H1 (cell line): ENCODE data around the gene CCR1. TPM values are rescaled to one million over a fixed set of nuclear protein-coding genes. Genes with fewer than 3 reads are reported as not detected.

ENCODE experiments used
- ASH2L ChIP-seq: fragments of 200-600, 300-600 bp; sonication (generic); IDR thresholded peaks from one replicate; pipeline ENCODE4 v1.7.1; 2017; ENCODE audit warnings: low read length
- PHF8 ChIP-seq: fragments of 200-600 bp; sonication (generic); conservative IDR thresholded peaks from 2 replicates; pipeline ENCODE4 v1.7.1; 2012; ENCODE audit warnings: low read depth, mild to moderate bottlenecking, inconsistent platforms, low read length, moderate library complexity
- POLR2A ChIP-seq, 2 experiments: IDR thresholded peaks; 1 replicate in 1 of 2; 2 replicates in 1 of 2; pipeline ENCODE4 v1.6.1; 2011; ENCODE audit warnings: low read depth in 2 of 2, low read length in 2 of 2, mild to moderate bottlenecking in 2 of 2; ENCODE audit errors: control extremely low read depth in 1 of 2
- POU5F1 ChIP-seq: IDR thresholded peaks from 2 replicates; pipeline ENCODE4 v1.6.1; 2011; ENCODE audit warnings: low read depth, mild to moderate bottlenecking, low read length, moderate library complexity
- SP4 ChIP-seq: IDR thresholded peaks from 2 replicates; pipeline ENCODE4 v1.6.1; 2012; ENCODE audit warnings: low read length, inconsistent platforms
- TEAD4 ChIP-seq: IDR thresholded peaks from 2 replicates; pipeline ENCODE4 v1.6.1; 2012; ENCODE audit warnings: low read depth, low read length, inconsistent platforms, mixed read lengths
- polyA plus RNA-seq, 7 experiments: library from polyadenylated mRNA; depleted of rRNA in 3 of 7; stranded (reverse) in 5 of 7; unstranded in 2 of 7; fragments of >200 nt in 5 of 7; fragments of 200-250 nt in 2 of 7; gene quantifications; 1 replicate in 5 of 7; 2 replicates in 1 of 7; 4 replicates in 1 of 7; pipeline versions ENCODE4 v1.2.1 to v1.2.3, GENCODE V29; 2011 to 2013; ENCODE audit warnings: missing spikeins in 2 of 7, mixed read lengths in 2 of 7
- total RNA-seq: library from RNA; stranded (reverse); fragmentation: NEBNext Ultra II Directional; extraction: Animal tissue kit (Norgen Biotek cat#: 25700); gene quantifications from 2 replicates; pipeline ENCODE4 v1.2.1, GENCODE V29; 2021
- TF ChIP-seq, protein P1 (sequence below): fragments of 300-600 bp; sonication (generic); IDR thresholded peaks from 2 replicates; pipeline ENCODE4 v1.7.1; 2012; ENCODE audit warnings: low read length, moderate library complexity, mild to moderate bottlenecking, inconsistent platforms; ENCODE audit not compliant: insufficient replicate concordance
- TF ChIP-seq, protein P2 (sequence below): IDR thresholded peaks from 2 replicates; pipeline ENCODE4 v1.6.1; 2012; ENCODE audit warnings: low read length, inconsistent platforms

CCR1 gene
- total and polyA plus RNA-seq, 2 of the 8 experiments (the other 6 are each of a cell fraction or from before 2014, with no cell fraction given): not detected

DNA sequence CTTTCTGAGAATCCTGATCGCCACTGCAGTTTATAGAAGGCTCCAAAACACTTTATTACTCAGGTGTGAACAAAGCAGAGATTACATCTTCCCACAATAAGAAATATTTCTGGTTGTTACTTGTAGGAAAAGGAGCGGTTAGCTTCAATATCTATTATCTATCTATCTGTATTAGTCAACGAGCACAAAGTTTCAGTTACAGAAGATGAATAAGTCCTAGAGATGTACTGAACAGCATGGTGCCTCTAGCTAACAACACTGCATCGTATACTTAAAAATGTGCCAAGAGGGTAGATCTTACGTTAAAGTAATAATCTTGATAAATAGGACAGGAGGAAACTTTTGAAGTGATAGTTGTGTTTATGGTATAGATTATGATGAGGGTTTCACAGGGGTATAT is 23.2 kb upstream of the CCR1 start (continued):
- TF ChIP-seq, protein P1, sequence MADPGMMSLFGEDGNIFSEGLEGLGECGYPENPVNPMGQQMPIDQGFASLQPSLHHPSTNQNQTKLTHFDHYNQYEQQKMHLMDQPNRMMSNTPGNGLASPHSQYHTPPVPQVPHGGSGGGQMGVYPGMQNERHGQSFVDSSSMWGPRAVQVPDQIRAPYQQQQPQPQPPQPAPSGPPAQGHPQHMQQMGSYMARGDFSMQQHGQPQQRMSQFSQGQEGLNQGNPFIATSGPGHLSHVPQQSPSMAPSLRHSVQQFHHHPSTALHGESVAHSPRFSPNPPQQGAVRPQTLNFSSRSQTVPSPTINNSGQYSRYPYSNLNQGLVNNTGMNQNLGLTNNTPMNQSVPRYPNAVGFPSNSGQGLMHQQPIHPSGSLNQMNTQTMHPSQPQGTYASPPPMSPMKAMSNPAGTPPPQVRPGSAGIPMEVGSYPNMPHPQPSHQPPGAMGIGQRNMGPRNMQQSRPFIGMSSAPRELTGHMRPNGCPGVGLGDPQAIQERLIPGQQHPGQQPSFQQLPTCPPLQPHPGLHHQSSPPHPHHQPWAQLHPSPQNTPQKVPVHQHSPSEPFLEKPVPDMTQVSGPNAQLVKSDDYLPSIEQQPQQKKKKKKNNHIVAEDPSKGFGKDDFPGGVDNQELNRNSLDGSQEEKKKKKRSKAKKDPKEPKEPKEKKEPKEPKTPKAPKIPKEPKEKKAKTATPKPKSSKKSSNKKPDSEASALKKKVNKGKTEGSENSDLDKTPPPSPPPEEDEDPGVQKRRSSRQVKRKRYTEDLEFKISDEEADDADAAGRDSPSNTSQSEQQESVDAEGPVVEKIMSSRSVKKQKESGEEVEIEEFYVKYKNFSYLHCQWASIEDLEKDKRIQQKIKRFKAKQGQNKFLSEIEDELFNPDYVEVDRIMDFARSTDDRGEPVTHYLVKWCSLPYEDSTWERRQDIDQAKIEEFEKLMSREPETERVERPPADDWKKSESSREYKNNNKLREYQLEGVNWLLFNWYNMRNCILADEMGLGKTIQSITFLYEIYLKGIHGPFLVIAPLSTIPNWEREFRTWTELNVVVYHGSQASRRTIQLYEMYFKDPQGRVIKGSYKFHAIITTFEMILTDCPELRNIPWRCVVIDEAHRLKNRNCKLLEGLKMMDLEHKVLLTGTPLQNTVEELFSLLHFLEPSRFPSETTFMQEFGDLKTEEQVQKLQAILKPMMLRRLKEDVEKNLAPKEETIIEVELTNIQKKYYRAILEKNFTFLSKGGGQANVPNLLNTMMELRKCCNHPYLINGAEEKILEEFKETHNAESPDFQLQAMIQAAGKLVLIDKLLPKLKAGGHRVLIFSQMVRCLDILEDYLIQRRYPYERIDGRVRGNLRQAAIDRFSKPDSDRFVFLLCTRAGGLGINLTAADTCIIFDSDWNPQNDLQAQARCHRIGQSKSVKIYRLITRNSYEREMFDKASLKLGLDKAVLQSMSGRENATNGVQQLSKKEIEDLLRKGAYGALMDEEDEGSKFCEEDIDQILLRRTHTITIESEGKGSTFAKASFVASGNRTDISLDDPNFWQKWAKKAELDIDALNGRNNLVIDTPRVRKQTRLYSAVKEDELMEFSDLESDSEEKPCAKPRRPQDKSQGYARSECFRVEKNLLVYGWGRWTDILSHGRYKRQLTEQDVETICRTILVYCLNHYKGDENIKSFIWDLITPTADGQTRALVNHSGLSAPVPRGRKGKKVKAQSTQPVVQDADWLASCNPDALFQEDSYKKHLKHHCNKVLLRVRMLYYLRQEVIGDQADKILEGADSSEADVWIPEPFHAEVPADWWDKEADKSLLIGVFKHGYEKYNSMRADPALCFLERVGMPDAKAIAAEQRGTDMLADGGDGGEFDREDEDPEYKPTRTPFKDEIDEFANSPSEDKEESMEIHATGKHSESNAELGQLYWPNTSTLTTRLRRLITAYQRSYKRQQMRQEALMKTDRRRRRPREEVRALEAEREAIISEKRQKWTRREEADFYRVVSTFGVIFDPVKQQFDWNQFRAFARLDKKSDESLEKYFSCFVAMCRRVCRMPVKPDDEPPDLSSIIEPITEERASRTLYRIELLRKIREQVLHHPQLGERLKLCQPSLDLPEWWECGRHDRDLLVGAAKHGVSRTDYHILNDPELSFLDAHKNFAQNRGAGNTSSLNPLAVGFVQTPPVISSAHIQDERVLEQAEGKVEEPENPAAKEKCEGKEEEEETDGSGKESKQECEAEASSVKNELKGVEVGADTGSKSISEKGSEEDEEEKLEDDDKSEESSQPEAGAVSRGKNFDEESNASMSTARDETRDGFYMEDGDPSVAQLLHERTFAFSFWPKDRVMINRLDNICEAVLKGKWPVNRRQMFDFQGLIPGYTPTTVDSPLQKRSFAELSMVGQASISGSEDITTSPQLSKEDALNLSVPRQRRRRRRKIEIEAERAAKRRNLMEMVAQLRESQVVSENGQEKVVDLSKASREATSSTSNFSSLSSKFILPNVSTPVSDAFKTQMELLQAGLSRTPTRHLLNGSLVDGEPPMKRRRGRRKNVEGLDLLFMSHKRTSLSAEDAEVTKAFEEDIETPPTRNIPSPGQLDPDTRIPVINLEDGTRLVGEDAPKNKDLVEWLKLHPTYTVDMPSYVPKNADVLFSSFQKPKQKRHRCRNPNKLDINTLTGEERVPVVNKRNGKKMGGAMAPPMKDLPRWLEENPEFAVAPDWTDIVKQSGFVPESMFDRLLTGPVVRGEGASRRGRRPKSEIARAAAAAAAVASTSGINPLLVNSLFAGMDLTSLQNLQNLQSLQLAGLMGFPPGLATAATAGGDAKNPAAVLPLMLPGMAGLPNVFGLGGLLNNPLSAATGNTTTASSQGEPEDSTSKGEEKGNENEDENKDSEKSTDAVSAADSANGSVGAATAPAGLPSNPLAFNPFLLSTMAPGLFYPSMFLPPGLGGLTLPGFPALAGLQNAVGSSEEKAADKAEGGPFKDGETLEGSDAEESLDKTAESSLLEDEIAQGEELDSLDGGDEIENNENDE: no peak
- TF ChIP-seq ASH2L (no peak), PHF8 (no peak), POU5F1 (no peak), SP4 (no peak), TEAD4 (no peak), POLR2A (IDR thresholded peaks at IDR 0.05; ENCODE audit: control extremely low read depth in 1 of 2, low read depth in 2 of 2, low read length in 2 of 2) (no peak)
- TF ChIP-seq, protein P2, sequence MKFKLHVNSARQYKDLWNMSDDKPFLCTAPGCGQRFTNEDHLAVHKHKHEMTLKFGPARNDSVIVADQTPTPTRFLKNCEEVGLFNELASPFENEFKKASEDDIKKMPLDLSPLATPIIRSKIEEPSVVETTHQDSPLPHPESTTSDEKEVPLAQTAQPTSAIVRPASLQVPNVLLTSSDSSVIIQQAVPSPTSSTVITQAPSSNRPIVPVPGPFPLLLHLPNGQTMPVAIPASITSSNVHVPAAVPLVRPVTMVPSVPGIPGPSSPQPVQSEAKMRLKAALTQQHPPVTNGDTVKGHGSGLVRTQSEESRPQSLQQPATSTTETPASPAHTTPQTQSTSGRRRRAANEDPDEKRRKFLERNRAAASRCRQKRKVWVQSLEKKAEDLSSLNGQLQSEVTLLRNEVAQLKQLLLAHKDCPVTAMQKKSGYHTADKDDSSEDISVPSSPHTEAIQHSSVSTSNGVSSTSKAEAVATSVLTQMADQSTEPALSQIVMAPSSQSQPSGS: no peak
